ENCODE results near the gene PRXL2B.

GRCh38 chr1:2589431-2590232, 3.1 kb downstream of the PRXL2B start:
- no peak for TF ChIP-seq CTCF (IDR thresholded peaks at IDR 0.05)
- no peak for TF ChIP-seq POLR2A (IDR thresholded peaks at IDR 0.05)

All from adrenal gland (tissue), 5 donors.